Activated CD8-positive, alpha-beta T cell treated with anti-CD3 and anti-CD28 coated beads for 36 hours (primary cell): ENCODE data around the gene LRWD1. TPM values are rescaled to one million over a fixed set of nuclear protein-coding genes. Genes with fewer than 3 reads are reported as not detected.

Experiments
- ATAC-seq: fragments of 200-7000 bp; cut with Tn5 transposase; one replicate; pipeline ENCODE4 v1.10.0; 2021; ENCODE audit warnings: mild to moderate bottlenecking, moderate library complexity
- CTCF ChIA-PET: fragments of 350-600 bp; sonication (Branson Sonifier 250); formaldehyde crosslinking; loops from one replicate; lab custom pipeline; 2021; ENCODE audit warnings: antibody characterized with exemption; lab: Charles Lee
- POLR2A ChIA-PET: fragments of 350-600 bp; sonication (Branson Sonifier 250); formaldehyde crosslinking; loops from one replicate; lab custom pipeline; 2021; ENCODE audit warnings: antibody characterized with exemption; lab: Charles Lee
- DNase-seq: peaks from one replicate; pipeline ENCODE4 v3.0.0-alpha.2; 2020
- H3K27ac Mint-ChIP-seq: one replicate; pipeline ENCODE4 v1.8.0; 2021; ENCODE audit warnings: mild to moderate bottlenecking, mixed read lengths
- H3K27me3 Mint-ChIP-seq: one replicate; pipeline ENCODE4 v1.8.0; 2021; ENCODE audit warnings: mixed read lengths
- H3K36me3 Mint-ChIP-seq: one replicate; pipeline ENCODE4 v1.8.0; 2021; ENCODE audit warnings: low read depth, mixed read lengths
- H3K4me1 Mint-ChIP-seq: one replicate; pipeline ENCODE4 v1.8.0; 2021; ENCODE audit warnings: low read depth, mixed read lengths
- H3K4me3 Mint-ChIP-seq: one replicate; pipeline ENCODE4 v1.8.0; 2021; ENCODE audit warnings: mild to moderate bottlenecking, moderate library complexity, mixed read lengths
- H3K9me3 Mint-ChIP-seq: one replicate; pipeline ENCODE4 v1.8.0; 2021; ENCODE audit warnings: mixed read lengths
- intact Hi-C: fragments of 100-400 bp; cut with micrococcal nuclease; formaldehyde crosslinking; loops from one replicate; pipeline ENCODE4 v1.10.0; 2022
- total RNA-seq, 2 experiments: library from RNA; stranded (reverse); gene quantifications; one replicate each; pipeline ENCODE4 v1.2.3, GENCODE V29; 2021
- TF ChIP-seq, protein P1 (sequence below): fragments of 200-600 bp; IDR thresholded peaks from one replicate; pipeline ENCODE4 v1.8.0; 2022; ENCODE audit warnings: antibody characterized with exemption, mild to moderate bottlenecking

Gene LRWD1
- total RNA-seq, 2 experiments from 2014 or later, result 12.3 to 12.7 TPM

DNA sequence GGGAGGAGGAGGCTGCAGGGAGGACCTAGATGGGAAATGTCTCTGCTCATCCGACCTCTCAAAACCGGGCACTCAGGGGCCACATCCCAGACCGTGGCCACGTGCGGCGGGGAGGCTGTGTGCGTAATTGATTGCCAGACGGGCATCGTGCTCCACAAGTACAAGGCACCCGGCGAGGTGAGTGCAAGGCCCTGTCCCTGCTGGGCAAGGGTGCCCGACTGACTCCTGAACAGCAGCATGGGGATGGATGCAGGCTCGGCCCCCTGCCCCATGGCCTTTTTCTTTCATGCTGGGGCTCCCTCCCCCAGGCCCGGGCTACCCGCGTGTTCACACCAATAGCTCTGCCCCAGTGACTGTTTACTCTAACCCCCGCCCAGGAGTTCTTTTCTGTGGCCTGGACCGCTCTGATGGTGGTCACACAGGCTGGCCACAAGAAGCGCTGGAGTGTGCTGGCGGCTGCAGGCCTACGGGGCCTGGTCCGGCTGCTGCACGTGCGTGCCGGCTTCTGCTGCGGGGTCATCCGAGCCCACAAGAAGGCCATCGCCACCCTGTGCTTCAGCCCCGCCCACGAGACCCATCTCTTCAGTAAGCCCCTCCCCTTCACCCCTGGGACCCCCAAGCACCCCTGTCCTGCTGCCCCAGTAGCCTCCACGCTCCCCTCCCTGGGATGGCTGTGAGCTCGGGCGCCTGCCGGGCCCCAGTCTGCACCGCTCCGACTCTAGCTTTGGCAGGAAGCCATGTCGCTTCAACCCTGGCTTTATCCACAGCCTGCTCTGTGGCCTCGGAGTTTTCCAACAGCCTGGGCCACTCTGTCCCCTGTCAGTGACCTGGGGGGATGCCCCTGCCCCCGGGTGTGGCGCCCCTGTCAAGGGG lies 3.9 kb downstream of the LRWD1 start:
- no peak for ATAC-seq
- H3K27ac Mint-ChIP-seq, result no peak overlapping the region
- intact Hi-C loops, result no loop called here

DNA sequence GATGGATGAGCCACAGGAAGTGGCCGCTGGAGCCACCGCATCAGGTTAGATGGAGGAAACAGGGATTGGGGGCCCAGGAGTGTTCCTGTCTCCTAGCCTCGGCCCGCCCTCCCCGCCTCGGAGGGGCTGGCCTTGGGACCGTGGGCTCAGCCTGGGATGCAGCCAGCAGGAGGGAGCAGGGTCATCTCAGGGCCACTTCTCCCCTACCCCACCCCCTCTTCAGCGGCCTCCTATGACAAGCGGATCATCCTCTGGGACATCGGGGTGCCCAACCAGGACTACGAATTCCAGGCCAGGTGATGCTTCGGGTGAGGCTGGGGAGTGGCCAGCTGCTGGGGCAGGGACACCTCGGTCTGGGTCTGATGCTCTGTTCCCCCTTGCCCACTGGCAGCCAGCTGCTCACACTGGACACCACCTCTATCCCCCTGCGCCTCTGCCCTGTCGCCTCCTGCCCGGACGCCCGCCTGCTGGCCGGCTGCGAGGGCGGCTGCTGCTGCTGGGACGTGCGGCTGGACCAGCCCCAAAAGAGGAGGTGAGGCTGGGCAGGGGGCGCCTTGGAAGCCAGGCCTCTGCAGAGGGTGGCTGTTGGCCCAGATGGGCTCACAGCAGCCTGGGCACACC lies 4.7 kb downstream of the LRWD1 start:
- peaks cover 14% of the 10 kb centered on the region for H3K4me1 Mint-ChIP-seq
- H3K4me3 Mint-ChIP-seq, result no peak overlapping the region
- ChIA-PET CTCF (no interaction called here), POLR2A (no interaction called here)
- TF ChIP-seq, protein P1, sequence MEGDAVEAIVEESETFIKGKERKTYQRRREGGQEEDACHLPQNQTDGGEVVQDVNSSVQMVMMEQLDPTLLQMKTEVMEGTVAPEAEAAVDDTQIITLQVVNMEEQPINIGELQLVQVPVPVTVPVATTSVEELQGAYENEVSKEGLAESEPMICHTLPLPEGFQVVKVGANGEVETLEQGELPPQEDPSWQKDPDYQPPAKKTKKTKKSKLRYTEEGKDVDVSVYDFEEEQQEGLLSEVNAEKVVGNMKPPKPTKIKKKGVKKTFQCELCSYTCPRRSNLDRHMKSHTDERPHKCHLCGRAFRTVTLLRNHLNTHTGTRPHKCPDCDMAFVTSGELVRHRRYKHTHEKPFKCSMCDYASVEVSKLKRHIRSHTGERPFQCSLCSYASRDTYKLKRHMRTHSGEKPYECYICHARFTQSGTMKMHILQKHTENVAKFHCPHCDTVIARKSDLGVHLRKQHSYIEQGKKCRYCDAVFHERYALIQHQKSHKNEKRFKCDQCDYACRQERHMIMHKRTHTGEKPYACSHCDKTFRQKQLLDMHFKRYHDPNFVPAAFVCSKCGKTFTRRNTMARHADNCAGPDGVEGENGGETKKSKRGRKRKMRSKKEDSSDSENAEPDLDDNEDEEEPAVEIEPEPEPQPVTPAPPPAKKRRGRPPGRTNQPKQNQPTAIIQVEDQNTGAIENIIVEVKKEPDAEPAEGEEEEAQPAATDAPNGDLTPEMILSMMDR, result no peak
- no peak for ATAC-seq
- no peak for DNase-seq
- H3K27ac Mint-ChIP-seq, result no peak overlapping the region
- peaks cover 6% of the 10 kb centered on the region for H3K36me3 Mint-ChIP-seq
- intact Hi-C loops, result no loop called here
- no peaks in the 10 kb centered on the region for H3K27me3 Mint-ChIP-seq
- no peaks in the 10 kb centered on the region for H3K9me3 Mint-ChIP-seq

More for the DNA sequence above, 3.9 kb downstream of the LRWD1 start:
- H3K4me3 Mint-ChIP-seq, result no peak overlapping the region
- peaks cover 8% of the 10 kb centered on the region for H3K36me3 Mint-ChIP-seq
- no peaks in the 10 kb centered on the region for H3K27me3 Mint-ChIP-seq
- ChIA-PET POLR2A (interaction anchor here (0.9 kb wide), 1 partner anchor 185 kb away, joined by 3 read pairs; no protein-coding TSS in a partner anchor), CTCF (no interaction called here)
- no peak for DNase-seq
- H3K4me1 Mint-ChIP-seq, result peaks cover 18% of the 10 kb centered on the region
- no peaks in the 10 kb centered on the region for H3K9me3 Mint-ChIP-seq
- TF ChIP-seq, protein P1, result no peak

DNA sequence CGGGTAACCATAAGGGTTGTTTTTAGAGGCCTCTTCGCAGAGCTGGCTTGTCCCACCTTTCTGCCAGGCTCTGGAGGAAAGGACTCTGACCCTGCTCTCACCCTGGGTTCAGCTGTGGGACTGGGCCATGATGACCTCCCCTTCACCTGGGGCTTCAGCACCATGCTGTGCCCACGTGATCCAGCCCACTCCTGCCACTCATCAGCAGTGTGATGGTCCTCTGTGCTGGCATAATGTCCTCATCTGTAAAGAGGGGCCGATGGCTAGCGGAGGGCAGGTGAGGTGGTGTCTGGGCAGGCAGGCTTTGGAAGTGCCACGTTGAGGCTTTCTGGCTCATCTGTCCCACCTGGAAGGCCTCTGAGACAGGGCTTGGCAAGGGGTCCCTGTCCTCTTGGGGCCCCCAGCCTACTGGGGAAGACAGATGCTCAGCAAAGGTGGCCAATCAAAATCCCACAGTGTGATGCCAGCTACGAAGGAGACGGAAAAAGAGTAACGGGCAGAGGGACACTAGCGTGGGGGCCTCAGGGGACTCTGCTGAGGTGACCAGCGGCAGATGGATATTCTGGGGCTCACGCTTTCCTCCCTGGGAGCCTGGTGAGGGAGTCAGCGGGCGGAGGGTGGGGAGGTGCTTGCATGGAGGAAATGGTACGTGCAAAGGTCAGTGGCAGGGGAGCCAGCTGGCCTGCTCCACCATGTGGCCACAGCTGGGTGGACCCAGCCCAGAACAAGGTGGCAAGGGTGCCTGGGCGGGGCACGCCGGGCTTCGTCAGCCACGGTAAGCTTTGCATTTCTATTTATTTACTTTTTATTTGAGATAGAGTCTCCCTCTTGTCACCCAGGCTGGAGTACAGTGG lies 5.4 kb downstream of the LRWD1 start:
- ATAC-seq, result no peak
- Mint-ChIP-seq H3K9me3 (no peaks in the 10 kb centered on the region), H3K27me3 (no peaks in the 10 kb centered on the region), H3K36me3 (peaks cover 6% of the 10 kb centered on the region), H3K4me1 (peaks cover 14% of the 10 kb centered on the region), H3K27ac (no peak overlapping the region), H3K4me3 (no peak overlapping the region)
- intact Hi-C loops, result no loop called here
- TF ChIP-seq, protein P1, result no peak
- ChIA-PET CTCF (no interaction called here), POLR2A (interaction anchor here (1.9 kb wide), 1 partner anchor 36 kb away, joined by 5 read pairs; the partner anchor contains the start of gene ORAI2)
- no peak for DNase-seq

DNA sequence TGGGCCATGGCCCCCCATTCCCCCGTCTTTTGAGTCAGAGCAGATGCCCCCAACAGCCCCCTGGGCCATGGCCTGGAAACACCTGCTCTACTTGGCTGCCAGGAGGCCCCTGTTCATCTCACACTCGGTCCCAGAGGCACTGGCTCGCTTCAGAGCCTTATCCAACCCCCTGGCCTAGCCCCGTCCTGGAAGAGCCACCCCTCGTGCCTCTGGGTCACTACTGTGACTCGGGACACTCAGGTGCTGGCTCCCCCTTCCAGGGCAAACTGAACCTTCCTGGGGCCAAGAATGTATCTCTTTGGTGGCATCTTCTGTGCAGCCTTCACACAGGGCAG lies 7.0 kb downstream of the LRWD1 start:
- Mint-ChIP-seq H3K9me3 (no peaks in the 10 kb centered on the region), H3K4me1 (peaks cover 2% of the 10 kb centered on the region), H3K36me3 (peaks cover 6% of the 10 kb centered on the region), H3K4me3 (no peak overlapping the region), H3K27ac (no peak overlapping the region), H3K27me3 (no peaks in the 10 kb centered on the region)
- ChIA-PET POLR2A (interaction anchor here (1.9 kb wide), 1 partner anchor 38 kb away, joined by 5 read pairs; the partner anchor contains the start of gene ORAI2), CTCF (interaction anchor here (2.5 kb wide), 1 partner anchor 59 kb away, joined by 6 read pairs; no protein-coding TSS in a partner anchor)
- DNase-seq (no peak), ATAC-seq (no peak)
- intact Hi-C loops, result no loop called here
- TF ChIP-seq, protein P1, result no peak
